Kidney (tissue), 14 donors: ENCODE results near the gene PDGFB. TPM values are rescaled to one million over a fixed set of nuclear protein-coding genes. Genes with fewer than 3 reads are reported as not detected.

Experiments
- DNase-seq, 5 donors: peaks; one replicate each; pipeline ENCODE4 v3.0.0-alpha.2; 2013 to 2020
- FAIRE-seq: peaks from 2 replicates; lab custom pipeline; 2012; peaks lifted over from hg19 to GRCh38; lab: Jason Lieb, UNC
- H3K27ac ChIP-seq, 2 donors: one replicate each; pipeline ENCODE4 v1.7.0; 2013; ENCODE audit warnings: low read depth in 2 of 2, low read length in 2 of 2, inconsistent platforms in 1 of 2
- H3K27me3 ChIP-seq: one replicate; pipeline ENCODE4 v1.7.1; 2013; ENCODE audit warnings: low read length, inconsistent platforms; ENCODE audit not compliant: control insufficient read depth, insufficient read depth
- H3K36me3 ChIP-seq, 3 donors: one replicate each; pipeline versions ENCODE4 v1.7.0 to v1.7.1; 2013; ENCODE audit warnings: low read length in 3 of 3, control low read depth in 1 of 3, inconsistent platforms in 1 of 3; ENCODE audit not compliant: insufficient read depth in 3 of 3, control insufficient read depth in 2 of 3
- H3K4me1 ChIP-seq, 3 donors: one replicate each; pipeline versions ENCODE4 v1.7.0 to v1.7.1; 2013; ENCODE audit warnings: low read length in 3 of 3, inconsistent platforms in 1 of 3, low read depth in 1 of 3; ENCODE audit not compliant: control insufficient read depth in 2 of 3, insufficient read depth in 2 of 3
- H3K4me3 ChIP-seq, 3 donors: one replicate each; pipeline versions ENCODE4 v1.7.0 to v1.8.1; 2013; ENCODE audit warnings: low read length in 3 of 3, control low read depth in 1 of 3, inconsistent platforms in 1 of 3
- H3K9ac ChIP-seq, 3 donors: one replicate each; pipeline versions ENCODE4 v1.7.0 to v1.7.1; 2013; ENCODE audit warnings: low read length in 3 of 3, control low read depth in 1 of 3, inconsistent platforms in 1 of 3
- H3K9me3 ChIP-seq, 3 donors: one replicate each; pipeline versions ENCODE4 v1.7.0 to v1.7.1; 2013; ENCODE audit warnings: low read length in 3 of 3, control low read depth in 1 of 3, inconsistent platforms in 1 of 3; ENCODE audit not compliant: control insufficient read depth in 2 of 3, insufficient read depth in 1 of 3
- intact Hi-C: fragments of 100-400 bp; cut with DNase I; formaldehyde crosslinking; loops from one replicate; pipeline ENCODE4 v1.11.1; 2022
- polyA plus RNA-seq: library from polyadenylated mRNA; stranded (reverse); fragments of 350-450 nt; fragmentation: Illumina TruSeq; extraction: RNeasy Lipid Tissue Mini Kit (QIAGEN cat#74804); gene quantifications from one replicate; pipeline ENCODE4 v1.2.3, GENCODE V29; 2014; ENCODE audit warnings: low read depth, low replicate concordance; ENCODE audit not compliant: insufficient read depth
- total RNA-seq: library from RNA; stranded (reverse); fragmentation: NEBNext Ultra II Directional; extraction: Animal tissue kit (Norgen Biotek cat#: 25700); gene quantifications from one replicate; pipeline ENCODE4 v1.2.1, GENCODE V29; 2021
- TF ChIP-seq, protein P1 (sequence below): IDR thresholded peaks from 3 replicates; pipeline ENCODE4 v1.5.1; 2012; ENCODE audit warnings: mild to moderate bottlenecking, moderate library complexity, borderline replicate concordance; ENCODE audit not compliant: insufficient read depth; ENCODE audit errors: extremely low read depth
- donor health status: control.
- donor health status: control.
- donor health status: control.
- donor health status: control.
- donor health status: control.
- donor health status: DM: yes; HTN: yes; CAD: no.
- donor health status: Normal renal cell carcinoma (clear cell type).

The PDGFB gene
- total and polyA plus RNA-seq, 2 donors from 2014 or later = 10.4 to 14.2 TPM

- intact Hi-C loops = no loop called here
- Histone ChIP-seq H3K27me3 (peaks cover 2% of the 10 kb centered on the region), H3K9me3 (no peaks in the 10 kb centered on the region), H3K9ac (peak overlapping the region in 2 of 3 donors; percentile 26 to 37), H3K4me3 (peak overlapping the region in 1 of 3 donors; percentile 46), H3K27ac (peak overlapping the region in 1 of 2 donors; percentile 51), H3K36me3 (no peaks in the 10 kb centered on the region), H3K4me1 (peaks cover 0 to 23% (median 6%) of the 10 kb centered on the region in 3 donors)
- FAIRE-seq (no peak), DNase-seq (peak in 1 of 5 donors; percentile 47)
- TF ChIP-seq, protein P1, sequence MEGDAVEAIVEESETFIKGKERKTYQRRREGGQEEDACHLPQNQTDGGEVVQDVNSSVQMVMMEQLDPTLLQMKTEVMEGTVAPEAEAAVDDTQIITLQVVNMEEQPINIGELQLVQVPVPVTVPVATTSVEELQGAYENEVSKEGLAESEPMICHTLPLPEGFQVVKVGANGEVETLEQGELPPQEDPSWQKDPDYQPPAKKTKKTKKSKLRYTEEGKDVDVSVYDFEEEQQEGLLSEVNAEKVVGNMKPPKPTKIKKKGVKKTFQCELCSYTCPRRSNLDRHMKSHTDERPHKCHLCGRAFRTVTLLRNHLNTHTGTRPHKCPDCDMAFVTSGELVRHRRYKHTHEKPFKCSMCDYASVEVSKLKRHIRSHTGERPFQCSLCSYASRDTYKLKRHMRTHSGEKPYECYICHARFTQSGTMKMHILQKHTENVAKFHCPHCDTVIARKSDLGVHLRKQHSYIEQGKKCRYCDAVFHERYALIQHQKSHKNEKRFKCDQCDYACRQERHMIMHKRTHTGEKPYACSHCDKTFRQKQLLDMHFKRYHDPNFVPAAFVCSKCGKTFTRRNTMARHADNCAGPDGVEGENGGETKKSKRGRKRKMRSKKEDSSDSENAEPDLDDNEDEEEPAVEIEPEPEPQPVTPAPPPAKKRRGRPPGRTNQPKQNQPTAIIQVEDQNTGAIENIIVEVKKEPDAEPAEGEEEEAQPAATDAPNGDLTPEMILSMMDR = no peak
Measured at GRCh38 chr22:39245130-39246039, 603 bp upstream of the PDGFB start.

DNA sequence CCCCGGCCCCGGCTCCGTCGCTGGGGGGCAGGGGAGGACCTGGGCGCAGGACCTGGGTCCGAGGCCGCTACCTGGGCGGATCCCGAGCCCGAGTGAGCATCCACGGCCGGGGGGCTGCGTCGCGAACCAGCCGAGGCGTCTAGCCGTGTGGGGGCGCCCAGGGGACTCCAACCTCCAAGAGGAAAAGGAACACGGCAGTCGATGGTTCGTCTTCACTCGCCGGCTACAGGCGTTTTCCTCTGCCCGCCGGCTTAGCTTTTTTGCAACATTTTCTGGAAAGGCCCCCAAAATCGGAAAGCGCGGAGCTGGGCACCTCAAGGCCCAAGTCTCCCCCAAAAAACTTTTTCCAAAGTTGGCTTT, 666 bp downstream of the PDGFB start:
- DNase-seq = no peak
- Histone ChIP-seq H3K4me3 (peak overlapping the region in 2 of 3 donors; percentile 42 to 67), H3K27me3 (peaks cover 2% of the 10 kb centered on the region), H3K36me3 (no peaks in the 10 kb centered on the region), H3K9me3 (no peaks in the 10 kb centered on the region), H3K27ac (peak overlapping the region; percentile 37 to 88), H3K9ac (peak overlapping the region in 2 of 3 donors; percentile 24 to 82), H3K4me1 (peaks cover 0 to 34% (median 7%) of the 10 kb centered on the region in 3 donors)
- no peak for FAIRE-seq
- intact Hi-C loops = no loop called here
- TF ChIP-seq, protein P1 = no peak

GRCh38 chr22:39243439-39244135, 1.2 kb downstream of the PDGFB start:
- intact Hi-C loops = no loop called here
- Histone ChIP-seq H3K4me3 (peak overlapping the region; percentile 41 to 68 (median 67)), H3K27me3 (peaks cover 2% of the 10 kb centered on the region), H3K4me1 (peaks cover 0 to 35% (median 7%) of the 10 kb centered on the region in 3 donors), H3K9ac (peak overlapping the region in 2 of 3 donors; percentile 43 to 72), H3K9me3 (no peaks in the 10 kb centered on the region), H3K36me3 (no peaks in the 10 kb centered on the region), H3K27ac (peak overlapping the region; percentile 82 to 88)
- TF ChIP-seq, protein P1 = no peak
- DNase-seq (peak in 2 of 5 donors; percentile 45 to 56), FAIRE-seq (no peak)
